HG02610 (cell line): ENCODE data around the gene ACTL10.

Experiments used
- ATAC-seq: cut with Tn5 transposase; IDR thresholded peaks from one replicate; pipeline ENCODE4 v1.9.1; 2021; ENCODE audit warnings: mild to moderate bottlenecking, moderate library complexity; ENCODE audit not compliant: unreplicated experiment

ACTL10 gene

GRCh38 chr20:33663161-33664084 lies 3.3 kb upstream of the ACTL10 start:
- ATAC-seq: peak; percentile 47

GRCh38 chr20:33664085-33664761 lies 2.5 kb upstream of the ACTL10 start:
- no peak for ATAC-seq

- ATAC-seq: no peak
These were observed 2.0 kb upstream of the ACTL10 start for GRCh38 chr20:33664762-33665144.

- peak; percentile 2 for ATAC-seq
These were observed 517 bp downstream of the ACTL10 start for GRCh38 chr20:33667245-33667675.

DNA sequence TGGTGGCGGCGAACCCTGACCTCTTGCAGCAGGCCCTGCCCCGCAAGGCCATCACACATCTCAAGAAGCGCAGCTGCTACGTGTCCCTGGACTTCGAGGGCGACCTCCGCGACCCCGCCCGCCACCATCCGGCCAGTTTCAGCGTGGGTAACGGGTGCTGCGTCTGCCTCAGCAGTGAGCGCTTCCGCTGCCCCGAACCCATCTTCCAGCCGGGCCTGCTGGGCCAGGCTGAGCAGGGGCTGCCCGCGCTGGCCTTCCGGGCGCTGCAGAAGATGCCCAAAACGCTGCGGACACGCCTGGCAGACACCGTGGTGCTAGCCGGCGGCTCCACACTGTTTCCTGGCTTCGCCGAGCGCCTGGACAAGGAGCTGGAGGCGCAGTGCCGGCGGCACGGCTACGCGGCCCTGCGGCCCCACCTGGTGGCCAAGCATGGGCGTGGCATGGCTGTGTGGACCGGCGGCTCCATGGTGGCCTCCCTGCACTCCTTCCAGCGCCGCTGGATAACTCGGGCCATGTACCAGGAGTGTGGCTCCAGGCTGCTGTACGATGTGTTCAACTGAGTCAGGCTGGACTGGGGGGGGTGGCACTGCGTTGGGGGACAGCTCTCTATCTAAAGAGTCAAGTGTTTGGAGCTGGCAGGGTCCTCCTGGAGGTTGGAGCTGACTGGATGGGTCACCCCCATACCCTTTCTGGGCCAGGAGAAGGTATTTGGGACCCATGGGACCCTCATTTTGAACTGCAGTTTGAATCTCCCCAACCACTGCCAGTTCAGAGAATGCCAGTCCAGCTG lies 1.1 kb downstream of the ACTL10 start:
- peak; percentile 48 for ATAC-seq

DNA sequence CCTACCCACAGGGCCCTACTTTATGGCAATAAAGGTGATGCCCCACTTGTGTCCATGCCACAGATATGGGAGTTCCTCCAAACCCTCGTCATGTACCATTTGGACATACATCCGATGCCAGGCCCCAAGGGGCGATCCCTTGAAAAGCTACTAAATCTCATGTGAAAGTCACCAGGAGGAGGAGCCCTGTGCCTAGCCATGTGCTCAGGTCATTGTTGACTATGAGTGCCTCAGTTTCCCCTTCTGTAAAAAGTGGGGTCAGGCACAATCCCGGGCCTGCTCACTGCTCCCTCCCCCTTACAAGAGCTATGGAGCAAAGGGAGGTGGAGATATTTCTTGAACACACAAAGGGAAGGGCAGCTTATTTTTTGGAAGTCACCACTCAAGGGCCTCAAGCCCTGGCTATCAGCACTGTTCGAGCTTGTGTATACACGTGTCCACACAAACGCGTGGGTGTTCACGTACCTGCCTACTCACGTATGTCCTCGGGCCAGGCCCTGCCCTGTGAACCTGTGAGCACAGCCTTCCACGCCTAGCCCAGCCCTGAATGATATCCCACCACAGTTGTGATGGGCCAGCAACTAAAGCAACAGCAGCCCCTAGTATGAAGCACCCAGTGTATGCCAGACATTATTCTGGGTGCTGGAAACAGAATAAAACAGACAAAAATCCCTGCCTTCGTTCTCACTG lies 1.9 kb downstream of the ACTL10 start:
- no peak for ATAC-seq

DNA sequence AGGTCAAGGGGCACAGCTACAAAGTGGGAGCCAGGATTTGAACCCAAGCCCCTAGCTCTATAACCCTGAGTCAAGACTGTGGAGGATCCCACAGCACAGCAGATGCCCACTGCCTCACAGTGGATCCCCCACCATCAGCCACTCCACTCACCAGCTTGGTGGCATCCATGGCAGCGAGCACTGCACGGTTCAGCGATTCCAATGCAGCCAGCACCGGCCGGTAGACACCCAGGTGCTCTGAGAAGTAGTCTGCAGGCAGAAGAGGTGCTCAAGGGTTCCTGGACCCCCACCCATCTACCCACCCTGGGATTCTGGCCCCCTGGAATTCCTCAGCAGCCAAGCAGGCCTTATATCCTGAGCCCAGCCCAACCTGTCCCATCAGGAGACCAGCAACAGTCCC lies 2.5 kb downstream of the ACTL10 start:
- ATAC-seq: no peak

DNA sequence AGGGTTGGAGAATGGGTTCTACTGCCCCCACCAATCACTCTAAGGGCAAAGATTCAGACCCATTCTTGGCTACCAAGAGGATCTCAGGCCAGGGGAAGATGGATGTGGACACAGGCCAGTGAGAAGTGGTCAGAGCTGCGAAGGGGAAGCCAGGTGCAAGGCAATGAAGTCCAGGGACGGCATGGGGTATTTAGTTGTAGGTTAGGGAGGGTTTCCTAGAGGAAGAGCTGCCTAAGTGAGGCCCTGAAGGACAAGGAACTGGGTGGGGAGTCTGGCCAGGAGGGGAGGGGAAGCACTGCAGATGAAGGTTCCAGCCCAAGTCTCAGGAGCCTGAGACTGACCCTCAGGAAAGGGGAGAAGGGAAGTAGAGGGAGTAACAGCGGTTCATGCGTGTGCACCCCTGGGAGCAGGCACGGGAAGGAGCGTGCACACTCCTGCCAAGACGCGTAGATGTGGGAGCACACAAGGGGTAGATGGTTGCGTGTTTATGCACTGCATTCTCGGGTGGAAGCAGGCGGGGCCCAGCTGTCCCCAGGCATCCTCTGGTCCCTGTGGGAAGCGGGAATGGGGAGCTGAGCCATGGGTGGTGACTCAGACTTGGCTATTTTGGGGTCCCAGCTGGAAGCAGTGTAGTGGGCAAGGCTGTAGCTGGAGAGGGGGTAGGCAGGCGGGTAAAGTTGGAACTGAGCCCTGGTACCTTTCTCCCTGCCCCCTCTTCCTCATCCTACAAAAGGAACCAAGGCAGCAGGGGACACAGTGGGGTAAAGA lies 3.3 kb downstream of the ACTL10 start:
- no peak for ATAC-seq

- ATAC-seq: no peak
These were observed 4.2 kb downstream of the ACTL10 start for GRCh38 chr20:33670715-33671499.

DNA sequence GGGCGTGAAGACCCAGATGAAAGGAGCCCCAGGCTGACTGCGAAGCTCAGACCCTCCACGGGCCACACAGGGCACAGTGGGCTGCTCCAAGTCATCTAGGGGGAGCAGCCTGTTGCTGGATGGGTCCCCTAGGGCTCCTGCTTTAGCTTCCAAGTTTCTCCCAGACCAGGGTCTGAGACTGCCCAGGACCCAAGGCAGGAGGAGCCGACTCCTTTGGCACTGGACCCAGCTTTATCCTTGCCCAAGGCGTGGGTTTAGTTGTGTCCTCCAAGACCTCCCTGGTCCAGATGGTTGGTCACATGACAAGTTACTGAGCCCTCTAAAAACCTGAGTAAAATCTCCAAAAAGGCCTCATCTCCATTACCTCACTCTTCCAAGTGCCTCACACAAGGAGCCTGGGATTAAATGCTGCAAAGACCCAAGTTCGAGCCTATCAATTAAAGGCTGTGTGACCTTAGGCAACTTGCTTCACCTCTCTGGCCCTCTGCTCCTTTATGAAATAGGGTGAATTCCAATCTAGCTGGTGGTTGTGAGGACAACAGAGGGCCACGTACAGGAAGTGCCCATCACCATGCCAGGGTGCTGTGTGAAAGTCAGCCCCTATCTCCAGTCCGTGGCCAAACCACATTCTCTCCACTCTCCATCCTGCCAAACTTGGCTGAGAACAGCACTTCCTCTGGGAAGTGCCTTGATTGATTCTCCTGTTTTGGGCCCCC lies 5.0 kb downstream of the ACTL10 start:
- ATAC-seq: no peak

GRCh38 chr20:33672426-33673113 lies 5.8 kb downstream of the ACTL10 start:
- ATAC-seq: no peak

- no peak for ATAC-seq
These were observed 6.3 kb downstream of the ACTL10 start for GRCh38 chr20:33673114-33673409.

- ATAC-seq: no peak
These were observed 6.9 kb downstream of the ACTL10 start for GRCh38 chr20:33673410-33674293.

DNA sequence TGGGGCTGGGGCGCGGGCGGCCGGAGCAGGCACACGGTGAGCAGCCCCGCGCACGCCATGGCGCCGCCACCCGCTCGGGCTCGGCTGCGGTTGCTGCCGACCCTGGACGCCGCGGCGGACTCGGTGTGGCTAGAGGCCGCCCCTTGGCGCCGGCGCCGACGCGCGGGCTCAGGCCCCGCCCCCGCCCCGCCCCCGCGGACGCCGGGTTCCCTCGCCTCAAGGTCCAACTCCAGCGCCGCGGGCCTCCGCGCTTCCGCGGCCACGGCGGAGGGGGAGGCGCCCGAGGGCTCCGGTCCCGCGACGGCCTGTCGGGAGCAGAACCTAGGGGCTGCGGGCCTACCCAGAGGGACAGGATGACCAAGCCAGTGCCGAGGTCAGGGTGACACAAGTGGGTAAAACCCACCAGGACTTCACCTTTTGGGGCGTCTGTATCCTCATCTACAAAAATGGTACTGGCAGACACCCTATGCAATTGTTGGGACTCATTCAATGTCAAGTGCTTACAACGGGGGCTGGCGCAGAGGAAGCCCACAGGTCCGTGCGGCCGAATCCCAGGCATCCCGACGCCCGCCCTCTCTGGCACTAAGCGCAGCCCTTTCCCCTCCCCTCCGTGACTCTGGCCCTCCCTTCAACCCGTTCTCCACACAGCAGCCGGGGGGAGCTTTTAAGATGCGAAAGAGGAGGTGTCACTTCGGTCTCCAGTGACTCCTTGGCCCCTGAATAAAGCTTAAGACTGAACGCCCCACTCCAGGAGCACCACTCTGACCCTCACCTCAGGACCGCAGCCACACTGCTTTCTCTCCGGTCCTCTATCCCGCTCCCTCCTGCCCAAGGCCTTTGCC lies 7.8 kb downstream of the ACTL10 start, which contains the start of gene NECAB3:
TSS of gene NECAB3 (minus strand) at position 135 of the 842 bp plus-strand sequence. CDS start at position 59, 76 bp downstream.
- peak; percentile 54 for ATAC-seq

GRCh38 chr20:33675136-33675959 lies 8.6 kb downstream of the ACTL10 start:
- ATAC-seq: no peak
